Activated B cell treated with CpG ODN at 0.5 μM for 24 hours (primary cell): ENCODE results near the gene CLDND2. TPM values are rescaled to one million over a fixed set of nuclear protein-coding genes. Genes with fewer than 3 reads are reported as not detected.

ENCODE experiments used
- ATAC-seq: fragments of 200-7000 bp; cut with Tn5 transposase; one replicate; pipeline ENCODE4 v1.10.0; 2021; ENCODE audit warnings: low read depth, mild to moderate bottlenecking, moderate library complexity
- CTCF ChIA-PET: fragments of 350-600 bp; sonication (Branson Sonifier 250); formaldehyde crosslinking; loops from one replicate; lab custom pipeline; 2021; ENCODE audit warnings: antibody characterized with exemption; lab: Charles Lee
- POLR2A ChIA-PET: fragments of 350-600 bp; sonication (Branson Sonifier 250); formaldehyde crosslinking; loops from one replicate; lab custom pipeline; 2021; ENCODE audit warnings: antibody characterized with exemption; lab: Charles Lee
- DNase-seq: peaks from one replicate; pipeline ENCODE4 v3.0.0; 2022
- H3K27ac Mint-ChIP-seq: one replicate; pipeline ENCODE4 v1.8.0; 2020; ENCODE audit warnings: mixed read lengths
- H3K27me3 Mint-ChIP-seq: one replicate; pipeline ENCODE4 v1.8.0; 2021; ENCODE audit warnings: mixed read lengths
- H3K36me3 Mint-ChIP-seq: one replicate; pipeline ENCODE4 v1.8.0; 2021; ENCODE audit warnings: low read depth, mixed read lengths
- H3K4me1 Mint-ChIP-seq: one replicate; pipeline ENCODE4 v1.8.0; 2021; ENCODE audit warnings: mixed read lengths
- H3K4me3 Mint-ChIP-seq: one replicate; pipeline ENCODE4 v1.8.0; 2020; ENCODE audit warnings: mild to moderate bottlenecking, mixed read lengths
- H3K9me3 Mint-ChIP-seq: one replicate; pipeline ENCODE4 v1.8.0; 2020; ENCODE audit warnings: mixed read lengths
- CTCF ChIP-seq: fragments of 200-600 bp; IDR thresholded peaks from one replicate; pipeline ENCODE4 v1.8.0; 2022; ENCODE audit warnings: antibody characterized with exemption, mild to moderate bottlenecking
- intact Hi-C: fragments of 100-400 bp; cut with micrococcal nuclease; formaldehyde crosslinking; loops from one replicate; pipeline ENCODE4 v1.15.1; 2024
- total RNA-seq: library from RNA; stranded (reverse); gene quantifications from 2 replicates; pipeline ENCODE4 v1.2.3, GENCODE V29; 2022

CLDND2 gene
- total RNA-seq, 1 donor from 2014 or later, result 2.2 TPM

GRCh38 chr19:51364200-51365106, 4.3 kb downstream of the CLDND2 start:
- peak overlapping the region; percentile 42 for H3K4me3 Mint-ChIP-seq
- ChIA-PET CTCF (no interaction called here), POLR2A (interaction anchor here (1.5 to 2.1 kb wide), 2 partner anchors 25 kb away, joined by 5 to 12 read pairs; no protein-coding TSS in a partner anchor)
- H3K4me1 Mint-ChIP-seq, result peaks cover 39% of the 10 kb centered on the region
- H3K27ac Mint-ChIP-seq, result peak overlapping the region; percentile 20
- no peaks in the 10 kb centered on the region for H3K9me3 Mint-ChIP-seq
- peaks cover 12% of the 10 kb centered on the region for H3K36me3 Mint-ChIP-seq
- TF ChIP-seq CTCF, result no peak
- ATAC-seq (no peak), DNase-seq (no peak)
- no peaks in the 10 kb centered on the region for H3K27me3 Mint-ChIP-seq
- intact Hi-C loops, result loop anchor here (10.0 kb wide), 1 partner anchor 560 kb away; no protein-coding TSS in a partner anchor

- intact Hi-C loops, result loop anchor here (10.0 kb wide), 1 partner anchor 556 kb away; no protein-coding TSS in a partner anchor
- Mint-ChIP-seq H3K9me3 (no peaks in the 10 kb centered on the region), H3K27ac (no peak overlapping the region), H3K4me3 (no peak overlapping the region), H3K27me3 (no peaks in the 10 kb centered on the region), H3K36me3 (peaks cover 5% of the 10 kb centered on the region), H3K4me1 (peaks cover 33% of the 10 kb centered on the region)
- TF ChIP-seq CTCF, result no peak
- ATAC-seq (no peak), DNase-seq (no peak)
- CTCF ChIA-PET, result no interaction called here
- POLR2A ChIA-PET, result interaction anchor here (0.9 kb wide), 1 partner anchor 12 kb away, joined by 3 read pairs; no protein-coding TSS in a partner anchor
Observed at GRCh38 chr19:51361239-51361638, 7.6 kb downstream of the CLDND2 start.

- intact Hi-C loops, result no loop called here
- no peak for TF ChIP-seq CTCF
- H3K36me3 Mint-ChIP-seq, result peaks cover 2% of the 10 kb centered on the region
- H3K4me1 Mint-ChIP-seq, result peaks cover 19% of the 10 kb centered on the region
- H3K9me3 Mint-ChIP-seq, result no peaks in the 10 kb centered on the region
- CTCF ChIA-PET, result interaction anchor here (0.9 kb wide), 2 partner anchors 20 to 79 kb away, joined by 4 read pairs; no protein-coding TSS in a partner anchor
- H3K4me3 Mint-ChIP-seq, result no peak overlapping the region
- H3K27me3 Mint-ChIP-seq, result no peaks in the 10 kb centered on the region
- no peak overlapping the region for H3K27ac Mint-ChIP-seq
- ATAC-seq (no peak), DNase-seq (no peak)
- POLR2A ChIA-PET, result interaction anchor here (0.6 kb wide), 1 partner anchor 58 kb away, joined by 4 read pairs; the partner anchor contains the start of gene SIGLEC10
Observed at GRCh38 chr19:51359294-51359693, 9.5 kb downstream of the CLDND2 start.

- Mint-ChIP-seq H3K27ac (no peak overlapping the region), H3K9me3 (no peaks in the 10 kb centered on the region), H3K27me3 (no peaks in the 10 kb centered on the region), H3K4me3 (no peak overlapping the region), H3K4me1 (peaks cover 9% of the 10 kb centered on the region), H3K36me3 (peaks cover 4% of the 10 kb centered on the region)
- no peak for TF ChIP-seq CTCF
- ATAC-seq, result no peak
- ChIA-PET CTCF (no interaction called here), POLR2A (interaction anchor here (0.7 to 1.5 kb wide), 2 partner anchors 9 to 13 kb away, joined by 3 to 12 read pairs; no protein-coding TSS in a partner anchor)
- no peak for DNase-seq
- intact Hi-C loops, result no loop called here
Observed at GRCh38 chr19:51357952-51358351, 10.9 kb downstream of the CLDND2 start.
